WERI-Rb-1 (cell line): ENCODE data around the gene USF3.

Source experiments
- DNase-seq: peaks from one replicate; pipeline ENCODE4 v3.0.0-alpha.2; 2020
- H3K27ac ChIP-seq: fragments of 250-450 bp; sonication (Bioruptor Pico); 2 replicates; pipeline ENCODE4 v1.5.1; 2020; ENCODE audit warnings: mild to moderate bottlenecking, moderate library complexity
- H3K27me3 ChIP-seq: fragments of 250-450 bp; sonication (Bioruptor Pico); 2 replicates; pipeline ENCODE4 v1.5.1; 2021; ENCODE audit warnings: mild to moderate bottlenecking, low read depth, moderate library complexity; ENCODE audit not compliant: insufficient read depth, severe bottlenecking
- H3K36me3 ChIP-seq: fragments of 250-450 bp; sonication (Bioruptor Pico); 2 replicates; pipeline ENCODE4 v1.5.1; 2020; ENCODE audit warnings: mild to moderate bottlenecking, moderate library complexity
- H3K4me3 ChIP-seq: 2 replicates; pipeline ENCODE4 v1.5.1; 2011; ENCODE audit warnings: low read depth, mild to moderate bottlenecking, control low read depth, low read length
- H3K9me3 ChIP-seq: fragments of 250-450 bp; sonication (Bioruptor Pico); 2 replicates; pipeline ENCODE4 v1.5.1; 2021; ENCODE audit warnings: mild to moderate bottlenecking, moderate library complexity; ENCODE audit not compliant: severe bottlenecking
- TF ChIP-seq, protein P1 (sequence below): IDR thresholded peaks from 2 replicates; pipeline ENCODE4 v1.5.1; 2011; ENCODE audit warnings: low read depth, mild to moderate bottlenecking, control low read depth, inconsistent platforms, low read length

The USF3 gene

DNA sequence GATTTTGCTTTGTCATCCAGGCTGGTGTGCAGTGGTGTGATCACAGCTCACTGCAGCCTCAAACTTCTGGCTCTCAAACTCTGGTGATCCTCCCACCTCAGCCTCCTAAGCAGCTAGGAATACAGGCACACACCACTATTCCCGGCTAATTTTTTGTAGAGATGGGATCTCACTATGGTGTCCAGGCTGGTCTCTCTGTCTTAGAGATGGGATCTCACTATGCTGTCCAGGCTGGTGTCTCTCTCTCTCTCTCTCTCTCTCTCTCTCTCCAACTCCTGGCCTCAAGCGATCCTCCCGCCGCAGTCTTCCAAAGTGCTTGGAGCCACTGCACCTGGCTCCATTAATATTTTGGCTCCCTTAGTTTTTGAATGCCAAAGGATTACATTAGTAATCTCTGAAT is 17.7 kb downstream of the USF3 start:
- H3K27ac ChIP-seq: no peak overlapping the region
- peaks cover 13% of the 10 kb centered on the region for H3K36me3 ChIP-seq
- TF ChIP-seq, protein P1, sequence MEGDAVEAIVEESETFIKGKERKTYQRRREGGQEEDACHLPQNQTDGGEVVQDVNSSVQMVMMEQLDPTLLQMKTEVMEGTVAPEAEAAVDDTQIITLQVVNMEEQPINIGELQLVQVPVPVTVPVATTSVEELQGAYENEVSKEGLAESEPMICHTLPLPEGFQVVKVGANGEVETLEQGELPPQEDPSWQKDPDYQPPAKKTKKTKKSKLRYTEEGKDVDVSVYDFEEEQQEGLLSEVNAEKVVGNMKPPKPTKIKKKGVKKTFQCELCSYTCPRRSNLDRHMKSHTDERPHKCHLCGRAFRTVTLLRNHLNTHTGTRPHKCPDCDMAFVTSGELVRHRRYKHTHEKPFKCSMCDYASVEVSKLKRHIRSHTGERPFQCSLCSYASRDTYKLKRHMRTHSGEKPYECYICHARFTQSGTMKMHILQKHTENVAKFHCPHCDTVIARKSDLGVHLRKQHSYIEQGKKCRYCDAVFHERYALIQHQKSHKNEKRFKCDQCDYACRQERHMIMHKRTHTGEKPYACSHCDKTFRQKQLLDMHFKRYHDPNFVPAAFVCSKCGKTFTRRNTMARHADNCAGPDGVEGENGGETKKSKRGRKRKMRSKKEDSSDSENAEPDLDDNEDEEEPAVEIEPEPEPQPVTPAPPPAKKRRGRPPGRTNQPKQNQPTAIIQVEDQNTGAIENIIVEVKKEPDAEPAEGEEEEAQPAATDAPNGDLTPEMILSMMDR: no peak
- H3K27me3 ChIP-seq: no peaks in the 10 kb centered on the region
- H3K4me3 ChIP-seq: no peak overlapping the region
- no peaks in the 10 kb centered on the region for H3K9me3 ChIP-seq
- no peak for DNase-seq

DNA sequence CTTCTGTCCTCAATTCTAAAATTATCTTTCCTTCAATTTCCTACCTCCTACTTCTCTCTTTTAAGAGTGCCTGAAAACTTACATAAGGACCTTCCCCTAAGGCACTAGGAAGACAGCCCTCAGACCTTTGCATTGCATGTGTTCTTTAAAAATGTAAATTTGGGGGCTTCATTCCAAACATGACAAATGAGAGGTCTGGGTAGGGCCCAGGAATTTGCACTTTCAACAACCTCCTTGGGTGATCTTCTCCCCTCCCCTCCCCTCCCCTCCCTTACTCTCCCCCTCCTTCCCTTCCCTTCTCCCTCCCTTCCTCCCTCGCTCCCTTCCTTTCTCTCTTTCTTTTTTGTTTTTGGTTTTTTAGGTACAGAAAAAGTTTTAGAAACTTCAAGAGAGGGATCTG is 18.7 kb downstream of the USF3 start:
- TF ChIP-seq, protein P1: no peak
- Histone ChIP-seq H3K4me3 (no peak overlapping the region), H3K9me3 (no peaks in the 10 kb centered on the region), H3K27ac (no peak overlapping the region), H3K27me3 (no peaks in the 10 kb centered on the region), H3K36me3 (peaks cover 16% of the 10 kb centered on the region)
- DNase-seq: no peak

DNA sequence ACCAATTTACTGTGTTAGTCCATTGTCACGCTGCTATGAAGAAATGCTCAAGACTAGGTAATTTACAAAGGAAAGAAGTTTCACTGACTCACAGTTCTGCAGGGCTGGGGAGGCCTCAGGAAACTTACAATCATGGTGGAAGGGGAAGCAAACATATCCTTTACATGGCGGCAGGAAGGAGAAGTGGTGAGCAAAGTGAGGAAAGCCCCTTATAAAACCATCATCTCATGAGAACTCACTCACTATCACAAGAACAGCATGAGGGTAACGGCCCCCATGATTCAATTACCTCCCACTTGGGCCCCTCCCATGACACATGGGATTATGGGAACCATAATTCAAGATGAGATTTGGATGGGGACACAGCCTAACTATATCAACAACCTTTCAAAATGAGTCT is 20.2 kb downstream of the USF3 start:
- Histone ChIP-seq H3K36me3 (peaks cover 16% of the 10 kb centered on the region), H3K27ac (no peak overlapping the region), H3K27me3 (no peaks in the 10 kb centered on the region), H3K9me3 (no peaks in the 10 kb centered on the region), H3K4me3 (no peak overlapping the region)
- TF ChIP-seq, protein P1: no peak
- DNase-seq: no peak

DNA sequence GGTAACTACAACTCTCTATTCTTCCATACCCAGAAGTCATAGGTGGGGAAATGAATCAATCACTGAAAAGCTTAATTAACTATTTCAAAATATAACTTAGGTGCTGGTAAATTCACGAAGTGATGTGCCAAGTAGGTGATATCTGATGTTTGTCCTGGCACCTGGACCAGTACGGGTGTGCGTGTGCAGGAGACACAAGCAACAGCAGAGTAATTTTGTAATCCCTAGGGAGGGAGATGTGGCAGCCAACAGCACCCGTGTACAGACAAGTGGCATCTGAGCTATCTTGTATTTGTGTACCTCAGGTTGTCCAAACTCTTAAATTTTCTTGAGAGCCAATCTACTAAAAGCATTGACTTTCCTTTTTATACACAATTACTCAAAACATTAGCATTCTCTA is 22.8 kb downstream of the USF3 start:
- no peak overlapping the region for H3K4me3 ChIP-seq
- no peaks in the 10 kb centered on the region for H3K9me3 ChIP-seq
- H3K27ac ChIP-seq: no peak overlapping the region

DNA sequence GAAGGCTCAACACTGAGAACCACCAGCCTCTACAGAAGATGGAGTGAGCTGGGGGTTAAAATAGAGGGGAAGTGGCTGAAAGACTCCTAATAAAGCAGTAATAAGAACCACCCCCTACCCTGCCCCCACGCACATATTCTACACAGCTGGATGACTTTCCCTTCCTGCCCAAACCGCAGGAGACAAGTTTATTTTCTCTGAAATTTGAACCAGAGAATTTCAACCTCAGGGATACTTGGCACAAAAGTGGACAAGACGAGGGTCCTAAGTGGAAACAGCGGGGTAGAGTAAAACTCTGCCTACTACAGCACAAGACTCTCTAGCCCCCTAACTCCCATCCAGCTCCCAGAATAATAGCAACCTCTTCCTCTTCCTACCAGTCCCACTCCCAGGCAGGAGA is 28.4 kb downstream of the USF3 start:
- Histone ChIP-seq H3K4me3 (no peak overlapping the region), H3K36me3 (no peaks in the 10 kb centered on the region), H3K27me3 (no peaks in the 10 kb centered on the region), H3K9me3 (no peaks in the 10 kb centered on the region), H3K27ac (no peak overlapping the region)
- DNase-seq: no peak
- TF ChIP-seq, protein P1: no peak

More for the DNA sequence above, 22.8 kb downstream of the USF3 start:
- no peak for DNase-seq
- TF ChIP-seq, protein P1: no peak
- H3K36me3 ChIP-seq: peaks cover 16% of the 10 kb centered on the region
- H3K27me3 ChIP-seq: no peaks in the 10 kb centered on the region

DNA sequence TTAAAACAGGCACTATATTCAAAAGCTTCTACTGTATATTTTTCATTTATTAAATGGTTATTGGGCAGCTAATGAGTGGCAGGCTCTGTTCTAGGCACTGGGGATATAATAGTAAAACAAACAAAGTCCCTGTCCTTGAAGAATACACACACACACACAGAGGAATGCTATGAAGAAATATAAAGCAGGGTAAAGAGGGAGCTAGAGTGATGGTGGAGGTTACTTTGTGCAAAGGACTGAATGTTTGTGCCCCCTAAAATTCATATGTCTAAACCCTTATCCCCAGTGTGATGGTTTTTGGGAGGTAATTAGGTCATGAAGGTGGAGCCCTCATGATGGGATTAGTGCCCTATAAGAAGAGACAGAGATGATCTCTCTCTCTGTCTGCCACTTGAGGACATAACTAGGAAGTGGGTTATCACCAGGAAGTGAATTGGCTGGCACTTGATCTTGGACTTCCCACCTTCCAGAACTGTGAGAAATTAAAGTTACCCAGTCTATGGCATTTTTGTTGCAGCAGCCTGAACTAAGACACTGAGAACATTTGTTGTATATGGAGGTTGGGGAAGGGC is 31.8 kb downstream of the USF3 start:
- Histone ChIP-seq H3K27me3 (no peaks in the 10 kb centered on the region), H3K9me3 (no peaks in the 10 kb centered on the region), H3K4me3 (no peak overlapping the region), H3K36me3 (peaks cover 7% of the 10 kb centered on the region; the same call in 1 of the 2 replicates), H3K27ac (no peak overlapping the region)
- TF ChIP-seq, protein P1: no peak
- DNase-seq: no peak
